IPS-18c (cell line): ENCODE measurements around the gene TTC7B.

ENCODE experiments used
- H3K4me3 ChIP-seq: 2 replicates; pipeline ENCODE4 v1.7.0; 2013; ENCODE audit warnings: low read depth, mild to moderate bottlenecking, low read length, moderate library complexity; ENCODE audit not compliant: insufficient read depth
- H3K9me3 ChIP-seq: one replicate; pipeline ENCODE4 v1.6.1; 2013; ENCODE audit warnings: mild to moderate bottlenecking, low read length, moderate library complexity; ENCODE audit not compliant: control insufficient read depth, insufficient read depth

TTC7B gene

GRCh38 chr14:90660865-90661570, 155.2 kb downstream of the TTC7B start:
- no peaks in the 10 kb centered on the region for H3K9me3 ChIP-seq
- H3K4me3 ChIP-seq, result no peak overlapping the region

- Histone ChIP-seq H3K4me3 (no peak overlapping the region), H3K9me3 (no peaks in the 10 kb centered on the region)
Measured at GRCh38 chr14:90659156-90659555, 157.1 kb downstream of the TTC7B start.

DNA sequence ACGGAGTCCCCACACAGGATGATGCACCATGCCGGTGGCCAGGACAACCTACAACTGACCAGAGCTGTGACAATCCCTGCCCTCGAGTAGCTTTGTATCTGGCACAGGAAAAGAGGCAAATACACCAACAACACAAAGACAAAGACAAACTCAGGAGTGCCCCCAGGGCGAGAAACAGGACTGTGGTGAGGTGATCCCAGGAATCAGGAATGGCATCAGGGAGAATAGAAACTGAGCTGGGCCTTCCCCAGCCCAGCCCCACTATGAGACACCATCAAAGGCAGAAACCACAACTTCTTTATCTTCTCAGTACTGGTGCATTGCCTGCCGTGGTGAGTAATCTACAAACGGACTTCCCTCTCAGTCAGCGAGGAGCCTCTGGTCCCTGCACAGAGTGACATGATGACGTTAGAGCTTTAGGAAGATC, 157.7 kb downstream of the TTC7B start:
- Histone ChIP-seq H3K9me3 (no peaks in the 10 kb centered on the region), H3K4me3 (no peak overlapping the region)

DNA sequence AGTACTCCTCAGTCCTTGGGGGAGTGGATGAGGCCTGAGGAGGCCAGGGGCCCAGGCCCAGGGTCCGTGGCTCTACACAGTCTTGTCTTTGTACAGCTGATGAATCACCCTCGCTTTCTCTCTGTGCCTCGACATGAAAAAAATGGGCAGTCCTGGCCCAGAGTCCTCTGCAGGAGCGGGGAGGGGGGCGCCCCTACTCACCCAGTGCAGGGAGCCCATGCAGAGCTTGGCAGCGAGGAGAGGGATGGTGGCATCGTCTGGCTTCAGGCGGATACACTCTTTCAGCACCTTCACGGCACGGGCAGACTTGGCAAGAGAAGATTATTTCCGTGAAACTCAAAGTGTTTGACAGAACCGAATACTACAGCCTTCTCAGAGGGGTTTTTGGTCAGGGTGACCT, 159.3 kb downstream of the TTC7B start:
- Histone ChIP-seq H3K9me3 (no peaks in the 10 kb centered on the region), H3K4me3 (no peak overlapping the region)

- no peaks in the 10 kb centered on the region for H3K9me3 ChIP-seq
- no peak overlapping the region for H3K4me3 ChIP-seq
Measured at GRCh38 chr14:90655829-90656228, 160.4 kb downstream of the TTC7B start.

DNA sequence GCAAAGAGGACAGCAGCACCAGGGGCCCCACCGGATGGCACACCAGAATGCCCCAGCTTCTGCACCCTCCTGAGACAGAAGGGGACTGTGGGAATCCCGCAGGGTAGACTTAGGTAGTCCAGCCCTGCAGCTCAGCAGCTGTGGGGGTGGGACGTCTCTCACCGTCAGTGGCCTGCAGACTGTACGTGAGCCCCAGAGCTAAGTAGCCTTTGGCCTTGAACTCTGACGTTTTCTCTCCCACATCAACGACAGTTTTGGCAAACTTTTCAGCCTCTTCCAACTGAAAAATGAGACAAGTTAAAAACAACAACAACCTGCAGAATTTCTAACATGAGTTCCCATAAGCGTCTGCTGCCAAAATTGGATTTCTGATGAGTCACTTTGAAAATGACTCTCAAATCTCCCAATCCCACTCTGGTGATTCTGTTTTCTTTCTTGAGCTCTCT, 161.4 kb downstream of the TTC7B start:
- Histone ChIP-seq H3K9me3 (no peaks in the 10 kb centered on the region), H3K4me3 (no peak overlapping the region)

DNA sequence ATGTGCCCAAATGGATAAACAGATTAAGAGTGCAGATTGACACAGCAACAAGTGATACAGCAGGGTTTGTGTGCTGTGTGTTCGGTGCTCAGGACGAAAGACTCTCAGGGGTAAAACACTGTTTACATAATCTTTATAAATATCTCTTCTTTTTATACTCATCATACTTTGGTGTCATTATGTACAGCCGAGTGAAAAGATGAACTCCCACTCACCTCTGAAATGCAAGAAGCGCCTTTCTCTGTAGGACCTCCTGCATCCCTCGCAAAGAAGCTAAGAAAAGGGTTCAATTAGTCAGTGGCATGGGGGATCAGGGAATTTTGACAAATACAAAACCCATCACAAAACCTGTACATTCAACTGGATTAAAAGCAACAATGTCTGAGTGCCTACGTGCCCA, 163.6 kb downstream of the TTC7B start:
- Histone ChIP-seq H3K4me3 (no peak overlapping the region), H3K9me3 (no peaks in the 10 kb centered on the region)

DNA sequence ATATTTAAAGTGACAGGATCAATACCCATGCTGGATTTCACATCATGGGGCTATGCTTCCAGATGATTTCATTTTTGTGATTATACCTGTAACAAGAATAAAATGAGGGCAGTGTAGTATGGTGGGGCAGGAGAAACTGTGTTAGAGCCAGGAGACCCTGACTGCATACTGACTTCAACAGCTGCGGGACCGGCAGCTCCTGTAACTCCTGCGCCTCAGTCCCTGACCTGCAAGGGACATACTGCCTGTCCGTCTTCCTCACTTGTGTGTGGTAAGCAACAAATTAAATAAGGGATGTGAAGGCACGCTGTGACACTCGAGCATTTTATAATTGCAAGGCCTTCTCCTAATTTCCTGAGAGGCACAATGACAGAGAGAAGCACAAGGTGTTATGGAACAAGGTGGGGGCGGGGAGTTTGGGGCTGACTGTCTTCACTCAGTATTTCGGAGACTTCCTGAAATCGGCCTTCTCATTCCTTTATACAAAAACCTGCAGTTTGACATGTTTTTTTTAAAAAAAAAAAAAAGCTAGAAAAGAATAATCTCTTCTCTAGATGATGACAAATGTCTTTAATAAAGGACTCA, 164.2 kb downstream of the TTC7B start:
- H3K9me3 ChIP-seq, result no peaks in the 10 kb centered on the region

GRCh38 chr14:90651271-90651804, 164.9 kb downstream of the TTC7B start:
- H3K4me3 ChIP-seq, result no peak overlapping the region
- no peaks in the 10 kb centered on the region for H3K9me3 ChIP-seq

More for the DNA sequence above, 164.2 kb downstream of the TTC7B start:
- H3K4me3 ChIP-seq, result no peak overlapping the region

GRCh38 chr14:90649557-90650135, 166.6 kb downstream of the TTC7B start:
- H3K9me3 ChIP-seq, result no peaks in the 10 kb centered on the region
- H3K4me3 ChIP-seq, result no peak overlapping the region

GRCh38 chr14:90649083-90649482, 167.1 kb downstream of the TTC7B start:
- Histone ChIP-seq H3K9me3 (no peaks in the 10 kb centered on the region), H3K4me3 (no peak overlapping the region)

DNA sequence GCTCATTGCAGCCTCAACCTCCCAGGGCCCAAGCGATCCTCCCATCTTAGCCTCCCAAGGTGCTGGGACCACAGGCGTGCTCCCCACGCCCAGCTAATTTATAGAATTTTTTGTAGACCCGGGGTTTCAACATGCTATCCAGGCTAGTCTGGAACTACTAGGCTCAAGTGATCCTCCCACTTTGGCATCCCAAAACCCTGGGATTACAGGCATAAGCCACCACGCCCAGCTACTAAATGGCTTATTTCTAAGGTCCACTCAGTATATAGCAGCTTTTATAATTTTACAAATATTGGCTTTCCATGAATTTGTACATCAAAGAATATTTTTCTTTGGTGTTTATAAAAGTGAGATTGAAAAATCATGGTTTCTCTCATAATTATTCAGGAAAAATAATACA, 167.8 kb downstream of the TTC7B start:
- H3K9me3 ChIP-seq, result no peaks in the 10 kb centered on the region
- no peak overlapping the region for H3K4me3 ChIP-seq

DNA sequence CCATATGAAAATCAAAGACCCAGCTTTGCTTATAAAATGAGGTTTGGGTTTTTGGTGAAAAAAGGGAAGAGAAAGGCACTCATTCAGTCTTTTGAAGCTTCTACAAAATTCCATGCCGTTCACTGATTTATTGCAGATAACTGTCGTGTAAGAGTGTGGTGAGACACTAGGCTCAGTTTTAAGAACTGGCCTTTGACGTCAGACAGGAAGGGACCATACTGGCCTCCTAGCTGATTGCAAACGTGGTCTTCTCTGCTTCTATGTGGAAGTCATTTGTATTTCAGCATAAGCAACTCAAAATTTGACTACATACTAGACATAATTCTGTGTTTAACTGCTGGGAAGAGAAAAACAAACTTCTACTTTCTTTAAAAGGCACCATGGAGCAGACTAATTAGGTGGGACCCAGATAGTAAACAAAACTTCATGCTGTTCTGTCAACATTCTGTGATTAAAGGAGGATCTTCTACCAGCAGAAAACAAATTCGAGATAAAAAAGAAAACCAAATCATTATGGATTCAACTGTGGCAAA, 168.7 kb downstream of the TTC7B start:
- no peak overlapping the region for H3K4me3 ChIP-seq
- H3K9me3 ChIP-seq, result no peaks in the 10 kb centered on the region

GRCh38 chr14:90645842-90646443, 170.3 kb downstream of the TTC7B start:
- H3K4me3 ChIP-seq, result no peak overlapping the region
- no peaks in the 10 kb centered on the region for H3K9me3 ChIP-seq

GRCh38 chr14:90644882-90645281, 171.3 kb downstream of the TTC7B start:
- Histone ChIP-seq H3K9me3 (no peaks in the 10 kb centered on the region), H3K4me3 (no peak overlapping the region)

DNA sequence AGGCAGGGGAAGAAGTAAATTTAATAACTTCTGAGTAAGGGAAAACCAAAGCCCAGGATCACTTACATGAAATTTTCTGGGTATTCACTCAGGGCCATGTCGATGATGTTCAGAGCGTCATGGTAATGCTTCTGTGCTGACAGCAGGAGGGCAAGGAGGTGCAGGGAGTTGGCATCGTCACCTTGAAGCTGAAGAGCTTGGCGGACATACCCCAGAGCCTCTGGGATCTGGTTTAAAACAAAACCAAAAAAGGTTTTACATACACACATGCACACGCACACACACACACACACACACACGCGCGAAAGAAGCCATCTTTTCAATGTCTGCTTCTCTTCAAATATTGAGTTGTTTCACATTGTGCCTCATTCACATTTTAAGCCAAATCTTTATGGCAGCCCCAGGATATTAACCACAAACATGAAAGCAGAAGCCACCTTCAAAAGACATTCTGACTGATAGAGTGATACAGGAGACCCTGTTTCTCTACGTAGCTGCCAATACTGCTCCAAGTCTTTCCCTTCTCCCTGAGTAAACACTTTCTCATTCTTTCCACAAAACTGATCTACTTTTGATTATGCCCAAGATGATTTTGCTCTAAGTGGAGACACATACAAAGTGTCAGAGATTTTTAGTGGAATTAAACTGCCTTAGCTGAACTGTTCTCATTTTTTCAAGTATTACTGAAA, 172.1 kb downstream of the TTC7B start:
- no peak overlapping the region for H3K4me3 ChIP-seq
- H3K9me3 ChIP-seq, result no peaks in the 10 kb centered on the region

GRCh38 chr14:90642244-90642717, 173.9 kb downstream of the TTC7B start:
- H3K4me3 ChIP-seq, result no peak overlapping the region
- no peaks in the 10 kb centered on the region for H3K9me3 ChIP-seq
